ENCODE data around the gene CD36. TPM values are rescaled to one million over a fixed set of nuclear protein-coding genes. Genes with fewer than 3 reads are reported as not detected.

The CD36 gene
- total RNA-seq, 1 experiment from 2014 or later, result 0.39 TPM

DNA sequence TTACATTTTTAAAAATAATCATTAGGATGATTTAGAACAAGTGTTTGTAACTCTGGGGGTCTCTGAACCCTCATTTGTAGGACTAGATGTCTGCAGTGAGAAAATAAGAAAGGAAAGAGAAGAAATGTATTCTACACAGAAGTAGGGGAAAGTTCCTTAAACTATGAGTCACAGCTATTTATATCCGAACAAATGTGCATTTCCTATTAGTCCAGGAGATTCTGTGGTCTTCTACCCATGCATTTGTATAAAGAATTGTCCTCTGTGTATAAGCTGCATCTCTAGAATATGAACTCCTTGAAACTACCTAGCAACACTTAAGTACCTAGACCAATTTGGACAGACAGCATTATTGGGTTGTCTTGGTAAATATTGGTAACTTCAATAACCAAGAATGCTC is 15.9 kb upstream of the CD36 start:
- POLR2A ChIA-PET (ENCODE audit: low non-redundant PET), result no interaction called here
- BruUV-seq (replicated peaks), result no TSS peak
- TF ChIP-seq, protein P1, sequence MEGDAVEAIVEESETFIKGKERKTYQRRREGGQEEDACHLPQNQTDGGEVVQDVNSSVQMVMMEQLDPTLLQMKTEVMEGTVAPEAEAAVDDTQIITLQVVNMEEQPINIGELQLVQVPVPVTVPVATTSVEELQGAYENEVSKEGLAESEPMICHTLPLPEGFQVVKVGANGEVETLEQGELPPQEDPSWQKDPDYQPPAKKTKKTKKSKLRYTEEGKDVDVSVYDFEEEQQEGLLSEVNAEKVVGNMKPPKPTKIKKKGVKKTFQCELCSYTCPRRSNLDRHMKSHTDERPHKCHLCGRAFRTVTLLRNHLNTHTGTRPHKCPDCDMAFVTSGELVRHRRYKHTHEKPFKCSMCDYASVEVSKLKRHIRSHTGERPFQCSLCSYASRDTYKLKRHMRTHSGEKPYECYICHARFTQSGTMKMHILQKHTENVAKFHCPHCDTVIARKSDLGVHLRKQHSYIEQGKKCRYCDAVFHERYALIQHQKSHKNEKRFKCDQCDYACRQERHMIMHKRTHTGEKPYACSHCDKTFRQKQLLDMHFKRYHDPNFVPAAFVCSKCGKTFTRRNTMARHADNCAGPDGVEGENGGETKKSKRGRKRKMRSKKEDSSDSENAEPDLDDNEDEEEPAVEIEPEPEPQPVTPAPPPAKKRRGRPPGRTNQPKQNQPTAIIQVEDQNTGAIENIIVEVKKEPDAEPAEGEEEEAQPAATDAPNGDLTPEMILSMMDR (conservative IDR thresholded peaks at IDR 0.05; ENCODE audit: low read depth, low read length), result no peak
- TF ChIP-seq EZH2 (IDR thresholded peaks at IDR 0.05; ENCODE audit: borderline replicate concordance, low read depth, low read length, poor library complexity, severe bottlenecking), result no peak

DNA sequence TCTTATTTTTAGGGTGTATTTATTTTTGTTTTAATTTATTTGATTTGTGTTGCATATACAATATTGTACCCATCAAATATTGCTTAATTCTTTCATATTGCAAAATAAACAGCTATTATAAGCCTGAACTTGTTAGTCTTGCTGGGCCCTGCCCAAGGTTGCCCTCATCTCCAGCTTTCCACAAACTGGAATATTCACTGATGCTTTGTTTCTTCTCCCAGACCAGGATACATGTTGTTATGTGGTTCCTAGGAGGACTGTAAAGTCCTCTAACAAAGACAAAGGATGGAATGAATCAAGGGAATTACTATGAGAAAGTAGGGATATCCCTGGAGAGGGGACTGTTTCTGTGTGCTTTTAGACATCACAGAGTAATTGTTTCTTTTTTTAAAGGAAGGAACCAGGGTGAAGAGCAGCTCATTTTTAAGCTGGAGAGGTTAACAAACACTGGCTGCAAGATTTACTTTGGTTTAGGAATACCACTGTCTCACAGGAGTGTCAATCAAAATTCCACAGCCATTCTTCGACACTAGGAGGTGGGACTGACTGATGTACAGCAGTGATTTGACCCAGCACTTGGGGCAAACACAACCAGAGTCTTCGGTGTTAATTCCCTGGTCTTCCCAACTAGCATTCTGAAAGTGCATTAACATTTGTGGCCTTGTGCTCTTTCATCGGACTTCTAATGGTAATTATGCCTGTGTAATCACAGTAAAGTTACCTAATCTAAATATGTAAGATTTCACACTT is 14.8 kb upstream of the CD36 start:
- Histone ChIP-seq H3K9me3 (ENCODE audit: low read depth, low read length, poor library complexity, severe bottlenecking) (peaks cover 3% of the 10 kb centered on the region), H3K27me3 (replicated peaks; ENCODE audit: insufficient read depth, low read depth, low read length, poor library complexity) (no peaks in the 10 kb centered on the region), H3K36me3 (ENCODE audit: insufficient read depth, low read length, poor library complexity, severe bottlenecking) (no peaks in the 10 kb centered on the region), H3K4me1 (ENCODE audit: insufficient read depth, low read length, poor library complexity, severe bottlenecking) (no peaks in the 10 kb centered on the region), H3K4me3 (ENCODE audit: low read depth, low read length, poor library complexity, severe bottlenecking) (no peak overlapping the region), H3K27ac (ENCODE audit: low read depth, low read length, poor library complexity, severe bottlenecking) (no peak overlapping the region)
- no peak for DNase-seq (ENCODE audit: low spot score)
- no peak for TF ChIP-seq EZH2 (IDR thresholded peaks at IDR 0.05; ENCODE audit: borderline replicate concordance, low read depth, low read length, poor library complexity, severe bottlenecking)
- TF ChIP-seq, protein P1 (conservative IDR thresholded peaks at IDR 0.05; ENCODE audit: low read depth, low read length), result no peak
- CTCF ChIA-PET, result no interaction called here
- no TSS peak for BruUV-seq (replicated peaks)
- POLR2A ChIA-PET (ENCODE audit: low non-redundant PET), result no interaction called here
- intact Hi-C loops (cut with micrococcal nuclease; ENCODE audit: unreplicated experiment), result no loop called here

More for the DNA sequence above, 15.9 kb upstream of the CD36 start:
- intact Hi-C loops (cut with micrococcal nuclease; ENCODE audit: unreplicated experiment), result no loop called here
- Histone ChIP-seq H3K27me3 (replicated peaks; ENCODE audit: insufficient read depth, low read depth, low read length, poor library complexity) (no peaks in the 10 kb centered on the region), H3K27ac (ENCODE audit: low read depth, low read length, poor library complexity, severe bottlenecking) (no peak overlapping the region), H3K9me3 (ENCODE audit: low read depth, low read length, poor library complexity, severe bottlenecking) (peaks cover 4% of the 10 kb centered on the region), H3K4me1 (ENCODE audit: insufficient read depth, low read length, poor library complexity, severe bottlenecking) (no peaks in the 10 kb centered on the region), H3K36me3 (ENCODE audit: insufficient read depth, low read length, poor library complexity, severe bottlenecking) (no peaks in the 10 kb centered on the region), H3K4me3 (ENCODE audit: low read depth, low read length, poor library complexity, severe bottlenecking) (no peak overlapping the region)
- no peak for DNase-seq (ENCODE audit: low spot score)
- CTCF ChIA-PET, result no interaction called here

DNA sequence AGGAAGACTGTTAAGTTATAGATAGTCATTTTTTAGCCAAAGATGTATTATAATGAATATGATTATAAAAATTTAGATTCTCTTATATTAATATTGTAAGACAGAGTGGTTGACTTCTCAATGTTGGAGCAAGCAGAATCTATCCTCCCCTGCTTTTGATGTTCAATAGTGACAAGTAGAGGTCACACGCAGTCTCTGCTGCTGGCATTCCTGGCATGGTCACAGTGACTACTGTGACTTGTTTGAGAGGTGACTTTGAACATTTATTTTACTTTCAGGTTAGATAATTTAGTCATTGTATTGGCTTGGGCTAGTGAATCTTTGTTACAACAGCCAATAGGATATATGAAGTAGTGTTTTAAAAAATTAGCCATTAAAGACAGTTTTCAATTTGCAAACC is 13.7 kb upstream of the CD36 start:
- Histone ChIP-seq H3K4me1 (ENCODE audit: insufficient read depth, low read length, poor library complexity, severe bottlenecking) (no peaks in the 10 kb centered on the region), H3K4me3 (ENCODE audit: low read depth, low read length, poor library complexity, severe bottlenecking) (no peak overlapping the region), H3K36me3 (ENCODE audit: insufficient read depth, low read length, poor library complexity, severe bottlenecking) (no peaks in the 10 kb centered on the region), H3K27me3 (replicated peaks; ENCODE audit: insufficient read depth, low read depth, low read length, poor library complexity) (no peaks in the 10 kb centered on the region), H3K9me3 (ENCODE audit: low read depth, low read length, poor library complexity, severe bottlenecking) (no peaks in the 10 kb centered on the region), H3K27ac (ENCODE audit: low read depth, low read length, poor library complexity, severe bottlenecking) (no peak overlapping the region)
- CTCF ChIA-PET, result no interaction called here
- BruUV-seq (replicated peaks), result no TSS peak
- no peak for DNase-seq (ENCODE audit: low spot score)
- POLR2A ChIA-PET (ENCODE audit: low non-redundant PET), result no interaction called here
- no peak for TF ChIP-seq EZH2 (IDR thresholded peaks at IDR 0.05; ENCODE audit: borderline replicate concordance, low read depth, low read length, poor library complexity, severe bottlenecking)
- TF ChIP-seq, protein P1 (conservative IDR thresholded peaks at IDR 0.05; ENCODE audit: low read depth, low read length), result no peak
- intact Hi-C loops (cut with micrococcal nuclease; ENCODE audit: unreplicated experiment), result no loop called here
